Upper lobe of left lung (tissue), 6 donors: ENCODE data around the gene KLHL26. TPM values are rescaled to one million over a fixed set of nuclear protein-coding genes. Genes with fewer than 3 reads are reported as not detected.

Experiments
- ATAC-seq, 2 donors: fragments of 200-7000 bp; cut with Tn5 transposase; one replicate each; pipeline ENCODE4 v1.9.1; 2022; ENCODE audit warnings: mild to moderate bottlenecking in 2 of 2, moderate library complexity in 2 of 2; ENCODE audit not compliant: low FRiP score in 2 of 2
- DNase-seq, 2 donors: peaks; one replicate each; pipeline ENCODE4 v3.0.0-alpha.2; 2019 to 2020
- H3K27ac ChIP-seq, 4 donors: fragments of 200-600 bp; sonication (generic); one replicate each; pipeline ENCODE4 v1.5.1; 2016 to 2019
- H3K27me3 ChIP-seq, 4 donors: fragments of 200-600 bp; sonication (generic); one replicate each; pipeline ENCODE4 v1.5.1; 2017 to 2019
- H3K36me3 ChIP-seq, 4 donors: fragments of 200-600 bp; sonication (generic); one replicate each; pipeline ENCODE4 v1.5.1; 2016 to 2019
- H3K4me1 ChIP-seq, 4 donors: fragments of 200-600 bp; sonication (generic); one replicate each; pipeline ENCODE4 v1.5.1; 2018 to 2019
- H3K4me3 ChIP-seq, 4 donors: fragments of 200-600 bp; sonication (generic); one replicate each; pipeline ENCODE4 v1.5.1; 2017 to 2019; ENCODE audit warnings: mild to moderate bottlenecking in 2 of 4, moderate library complexity in 1 of 4
- H3K9me3 ChIP-seq, 4 donors: fragments of 200-600 bp; sonication (generic); one replicate each; pipeline ENCODE4 v1.5.1; 2018 to 2019
- EP300 ChIP-seq, 4 donors: sonication (generic); formaldehyde crosslinking; IDR thresholded peaks; one replicate each; pipeline ENCODE4 v1.5.1; 2017; ENCODE audit warnings: antibody characterized with exemption in 4 of 4, control low read depth in 2 of 4
- POLR2A ChIP-seq, 4 donors: fragments of 450-650 bp; IDR thresholded peaks; one replicate each; pipeline ENCODE4 v1.5.1; 2016 to 2017; ENCODE audit warnings: antibody characterized with exemption in 4 of 4, mild to moderate bottlenecking in 2 of 4
- POLR2AphosphoS5 ChIP-seq, 2 donors: sonication (generic); formaldehyde crosslinking; IDR thresholded peaks; one replicate each; pipeline ENCODE4 v1.5.1; 2017; ENCODE audit warnings: antibody characterized with exemption in 2 of 2
- WGBS, 2 donors: methylation state at CpG; one replicate each; pipeline ENCODE4 v1.1.5; 2017 to 2018; 5-methylcytosine and 5-hydroxymethylcytosine counted together
- total RNA-seq, 6 donors: library from RNA; depleted of rRNA in 4 of 6; stranded (reverse); fragments of >200 nt in 4 of 6; gene quantifications; one replicate each; pipeline versions ENCODE4 v1.1.0 to v1.2.1, GENCODE V29; 2016 to 2021
- TF ChIP-seq, protein P1 (sequence below), 6 experiments: fragments of 450-650 bp in 4 of 6; fragments of 200-600 bp in 2 of 6; sonication (generic) in 2 of 6; IDR thresholded peaks; one replicate each; pipeline ENCODE4 v1.5.1; 2016 to 2019; ENCODE audit warnings: antibody characterized with exemption in 6 of 6
- donor health status: DM: no; HTN: no; CAD: no; lungs with moderate emphysema.
- donor health status: DM: no; HTN: yes; CAD: no; lungs with severe emphysema.

KLHL26 gene
- total RNA-seq, 6 donors from 2014 or later: 8.1 to 16.1 (median 12.1) TPM

DNA sequence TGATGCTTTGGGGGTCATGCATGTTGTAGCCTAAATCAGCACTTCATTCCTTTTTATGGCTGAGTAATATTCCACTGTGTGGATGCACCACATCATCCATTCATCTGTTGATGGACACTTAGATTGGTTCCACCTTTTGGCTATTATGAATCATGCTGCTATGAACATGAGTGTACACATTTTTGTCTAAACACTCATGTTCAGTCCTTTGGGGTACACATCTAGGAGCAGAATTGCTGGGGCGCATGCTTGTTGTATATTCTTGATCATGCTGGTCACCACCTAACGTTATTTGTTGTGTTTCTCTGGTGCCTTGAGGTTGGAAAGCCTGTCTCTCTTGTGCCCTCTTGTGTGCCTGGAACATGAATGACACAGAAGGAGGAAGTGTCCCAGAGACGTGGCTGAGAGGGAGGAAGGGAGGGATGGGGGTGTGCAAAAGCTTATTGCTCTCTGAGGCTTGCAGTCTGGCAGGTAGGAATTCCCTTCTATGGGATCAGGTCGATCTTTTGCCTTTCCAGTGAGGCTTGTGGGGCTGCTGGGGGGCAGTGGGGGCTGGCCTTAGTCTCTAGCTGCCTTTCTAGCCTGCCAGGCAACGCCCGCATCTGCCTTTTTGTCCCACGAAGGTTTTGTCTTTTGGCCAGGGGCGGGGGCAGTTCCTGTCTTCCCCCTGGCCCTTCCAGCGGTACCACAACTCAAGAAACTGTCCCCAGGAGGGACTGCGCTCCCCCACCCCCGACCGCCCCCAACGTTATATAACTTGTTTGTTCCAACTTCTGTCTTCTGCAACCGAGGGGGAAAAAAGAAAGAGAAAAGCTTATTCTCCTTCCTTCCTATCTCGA, 7.6 kb downstream of the KLHL26 start:
- ATAC-seq: peak in 1 of 2 donors; percentile 56
- Histone ChIP-seq H3K4me3 (no peak overlapping the region), H3K27ac (no peak overlapping the region)

GRCh38 chr19:18645035-18645511, 8.2 kb downstream of the KLHL26 start:
- Histone ChIP-seq H3K27me3 (no peaks in the 10 kb centered on the region), H3K27ac (no peak overlapping the region), H3K4me3 (no peak overlapping the region), H3K4me1 (peaks cover 22 to 29% (median 26%) of the 10 kb centered on the region in 4 donors), H3K36me3 (no peaks in the 10 kb centered on the region), H3K9me3 (no peaks in the 10 kb centered on the region)
- 77 to 87% methylated on average over 9 to 13 of the region's 13 CpGs for WGBS, 2 donors
- no peak for TF ChIP-seq POLR2A (IDR thresholded peaks at IDR 0.05)
- TF ChIP-seq EP300 (IDR thresholded peaks at IDR 0.05): no peak
- TF ChIP-seq, protein P1, sequence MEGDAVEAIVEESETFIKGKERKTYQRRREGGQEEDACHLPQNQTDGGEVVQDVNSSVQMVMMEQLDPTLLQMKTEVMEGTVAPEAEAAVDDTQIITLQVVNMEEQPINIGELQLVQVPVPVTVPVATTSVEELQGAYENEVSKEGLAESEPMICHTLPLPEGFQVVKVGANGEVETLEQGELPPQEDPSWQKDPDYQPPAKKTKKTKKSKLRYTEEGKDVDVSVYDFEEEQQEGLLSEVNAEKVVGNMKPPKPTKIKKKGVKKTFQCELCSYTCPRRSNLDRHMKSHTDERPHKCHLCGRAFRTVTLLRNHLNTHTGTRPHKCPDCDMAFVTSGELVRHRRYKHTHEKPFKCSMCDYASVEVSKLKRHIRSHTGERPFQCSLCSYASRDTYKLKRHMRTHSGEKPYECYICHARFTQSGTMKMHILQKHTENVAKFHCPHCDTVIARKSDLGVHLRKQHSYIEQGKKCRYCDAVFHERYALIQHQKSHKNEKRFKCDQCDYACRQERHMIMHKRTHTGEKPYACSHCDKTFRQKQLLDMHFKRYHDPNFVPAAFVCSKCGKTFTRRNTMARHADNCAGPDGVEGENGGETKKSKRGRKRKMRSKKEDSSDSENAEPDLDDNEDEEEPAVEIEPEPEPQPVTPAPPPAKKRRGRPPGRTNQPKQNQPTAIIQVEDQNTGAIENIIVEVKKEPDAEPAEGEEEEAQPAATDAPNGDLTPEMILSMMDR (IDR thresholded peaks at IDR 0.05): no peak
- TF ChIP-seq POLR2AphosphoS5 (IDR thresholded peaks at IDR 0.05): no peak
- no peak for ATAC-seq
- DNase-seq: no peak

More for the DNA sequence above, 7.6 kb downstream of the KLHL26 start:
- H3K4me1 ChIP-seq: peaks cover 16 to 26% (median 19%) of the 10 kb centered on the region in 4 donors
- peak in 1 of 2 donors; percentile 54 for DNase-seq
- TF ChIP-seq POLR2A (IDR thresholded peaks at IDR 0.05): no peak
- TF ChIP-seq, protein P1 (IDR thresholded peaks at IDR 0.05): peak in 1 of 6 experiments; percentile 12
- H3K27me3 ChIP-seq: no peaks in the 10 kb centered on the region
- H3K9me3 ChIP-seq: no peaks in the 10 kb centered on the region
- H3K36me3 ChIP-seq: no peaks in the 10 kb centered on the region
- WGBS, 2 donors: 49 to 54% methylated on average over 15 of the region's 15 CpGs

GRCh38 chr19:18646535-18647370, 9.9 kb downstream of the KLHL26 start:
- Histone ChIP-seq H3K27ac (no peak overlapping the region), H3K4me1 (peaks cover 25 to 34% (median 33%) of the 10 kb centered on the region in 4 donors), H3K36me3 (no peaks in the 10 kb centered on the region), H3K9me3 (no peaks in the 10 kb centered on the region), H3K27me3 (no peaks in the 10 kb centered on the region), H3K4me3 (no peak overlapping the region)
- no peak for ATAC-seq
- WGBS, 2 donors: 84 to 85% methylated on average over 29 of the region's 34 CpGs
- DNase-seq: no peak
- TF ChIP-seq, protein P1 (IDR thresholded peaks at IDR 0.05): no peak
- TF ChIP-seq POLR2A (IDR thresholded peaks at IDR 0.05) (no peak), EP300 (IDR thresholded peaks at IDR 0.05) (no peak), POLR2AphosphoS5 (IDR thresholded peaks at IDR 0.05) (no peak)

- ATAC-seq: no peak
- TF ChIP-seq EP300 (IDR thresholded peaks at IDR 0.05) (no peak), POLR2AphosphoS5 (IDR thresholded peaks at IDR 0.05) (no peak), POLR2A (IDR thresholded peaks at IDR 0.05) (no peak)
- TF ChIP-seq, protein P1 (IDR thresholded peaks at IDR 0.05): no peak
- H3K27ac ChIP-seq: no peak overlapping the region
- WGBS, 2 donors: 91 to 93% methylated on average over 1 of the region's 1 CpG
- no peak overlapping the region for H3K4me3 ChIP-seq
- H3K9me3 ChIP-seq: no peaks in the 10 kb centered on the region
- no peaks in the 10 kb centered on the region for H3K36me3 ChIP-seq
- no peaks in the 10 kb centered on the region for H3K27me3 ChIP-seq
- peaks cover 25 to 34% (median 33%) of the 10 kb centered on the region in 4 donors for H3K4me1 ChIP-seq
- DNase-seq: no peak
Measured at GRCh38 chr19:18647371-18647767, 10.5 kb downstream of the KLHL26 start.
